SHP77 treated with DMSO at 0.1 percent for 48 hours (cell line): ENCODE data around the gene VAV3.

Experiments used
- DNase-seq: peaks from one replicate; lab custom pipeline; 2025; lab: John Stamatoyannopoulos, UW

The VAV3 gene

GRCh38 chr1:107637101-107637500, 327.9 kb downstream of the VAV3 start:
- no peak for DNase-seq

GRCh38 chr1:107633596-107633995, 331.4 kb downstream of the VAV3 start:
- DNase-seq: no peak

GRCh38 chr1:107626073-107626796, 338.7 kb downstream of the VAV3 start:
- DNase-seq: no peak

- DNase-seq: no peak
These were observed 339.5 kb downstream of the VAV3 start for GRCh38 chr1:107625405-107626029.

DNA sequence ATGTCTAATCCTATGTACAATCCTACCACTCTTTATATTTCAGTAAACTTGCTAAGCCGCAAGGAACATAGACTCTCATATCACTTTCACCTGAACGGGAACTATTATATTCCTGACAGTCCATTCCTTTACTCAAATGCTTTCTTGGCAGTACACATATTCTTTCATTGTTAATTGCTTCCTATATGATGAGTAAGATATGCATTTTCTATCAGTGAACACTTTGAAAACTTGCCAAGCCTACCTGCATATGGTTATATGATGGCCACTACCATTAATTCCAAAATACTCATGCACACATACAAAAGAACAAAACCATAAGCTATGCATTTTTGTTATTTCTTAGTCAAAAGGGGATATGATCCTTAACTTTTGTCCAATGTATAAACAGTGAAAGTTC, 341.5 kb downstream of the VAV3 start:
- DNase-seq: no peak

DNA sequence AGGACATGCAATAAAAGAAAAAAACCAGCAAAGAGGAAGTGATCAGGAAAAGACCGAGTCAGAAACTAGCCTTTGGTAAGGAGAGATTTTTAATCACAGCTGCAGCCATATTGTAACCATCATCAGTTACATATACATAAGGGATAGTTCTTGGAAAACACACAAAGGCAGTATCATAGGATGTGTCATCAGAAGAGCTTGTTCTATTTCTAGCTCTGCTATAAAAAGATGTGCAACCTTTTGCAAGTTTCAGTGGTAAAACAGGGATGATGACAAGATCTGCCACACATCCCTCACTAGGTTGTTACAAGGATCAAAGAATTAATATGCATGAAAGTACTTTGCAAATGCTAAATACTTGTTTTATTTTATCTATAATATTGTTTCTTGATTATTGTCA, 342.0 kb downstream of the VAV3 start:
- DNase-seq: no peak

DNA sequence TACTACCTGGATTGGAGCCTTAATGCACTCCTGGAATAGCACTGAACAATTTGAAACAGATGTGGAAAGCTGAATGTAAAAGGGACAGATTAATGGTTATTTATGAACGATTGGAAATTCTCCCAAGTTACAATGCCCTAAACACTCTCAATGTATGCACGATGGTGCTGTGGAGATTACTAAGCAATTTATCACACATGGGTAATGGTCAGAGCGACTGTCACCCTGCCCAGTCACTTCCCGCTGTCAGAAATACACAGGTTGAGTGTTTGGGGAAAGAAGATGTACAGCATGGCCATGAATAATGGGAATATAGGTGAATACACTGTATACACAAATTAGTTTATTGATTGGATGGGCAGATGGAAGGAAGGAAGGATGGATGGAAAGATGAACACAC, 342.4 kb downstream of the VAV3 start:
- DNase-seq: no peak

DNA sequence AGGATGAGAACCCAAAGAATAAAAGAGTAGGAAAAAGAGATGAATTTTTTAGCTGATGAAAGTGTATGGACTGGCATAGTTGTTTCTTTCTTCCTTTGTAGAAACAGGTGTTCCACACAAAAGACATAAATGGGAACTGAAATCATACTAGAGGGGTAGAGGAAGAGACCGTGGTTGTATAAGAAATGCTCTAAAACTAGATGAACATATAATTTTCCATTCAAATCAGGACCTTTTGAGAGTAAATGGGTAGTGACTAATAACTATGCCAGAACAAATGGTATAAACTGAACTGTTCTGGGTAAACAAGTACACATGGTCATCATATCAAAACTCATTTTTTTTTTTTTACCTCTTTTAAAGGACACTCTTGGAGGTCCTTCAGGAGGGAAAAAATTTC, 344.2 kb downstream of the VAV3 start:
- DNase-seq: no peak

DNA sequence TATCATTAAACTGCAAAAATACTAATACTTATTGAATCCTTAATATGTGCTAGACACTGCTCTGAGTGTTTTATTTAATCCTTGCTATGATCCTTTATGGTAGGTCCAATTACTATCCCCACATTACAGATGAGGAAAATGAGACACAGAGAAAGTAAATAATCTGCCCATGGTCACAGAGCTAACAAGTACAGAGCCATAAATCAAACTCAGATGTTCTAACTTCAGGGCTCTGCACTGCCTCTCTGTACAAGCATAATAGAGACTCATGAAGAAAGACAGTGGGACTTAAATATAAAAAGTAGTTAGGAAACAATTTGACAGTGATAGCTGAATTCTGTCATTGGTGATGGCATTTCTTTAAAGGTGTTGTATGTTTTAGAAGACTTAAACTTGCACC, 346.4 kb downstream of the VAV3 start:
- DNase-seq: no peak

DNA sequence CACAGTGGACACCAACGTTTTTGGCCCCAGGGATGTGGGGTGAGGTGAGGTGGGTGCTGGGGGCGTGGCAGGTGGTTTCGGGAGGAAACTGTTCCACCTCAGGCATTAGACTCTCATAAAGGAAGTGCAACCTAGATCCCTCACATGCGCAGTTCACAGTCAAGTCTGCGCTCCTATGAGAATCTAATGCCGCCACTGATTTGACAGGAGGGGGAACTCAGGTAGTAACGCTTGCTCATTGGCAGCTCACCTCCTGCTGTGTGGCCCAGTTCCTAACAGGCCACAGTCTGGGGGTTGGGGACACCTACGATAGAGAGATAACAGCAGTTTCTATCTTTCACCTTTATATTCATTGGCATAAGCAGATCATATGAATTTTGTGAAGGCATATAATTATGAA, 347.1 kb downstream of the VAV3 start:
- DNase-seq: no peak

DNA sequence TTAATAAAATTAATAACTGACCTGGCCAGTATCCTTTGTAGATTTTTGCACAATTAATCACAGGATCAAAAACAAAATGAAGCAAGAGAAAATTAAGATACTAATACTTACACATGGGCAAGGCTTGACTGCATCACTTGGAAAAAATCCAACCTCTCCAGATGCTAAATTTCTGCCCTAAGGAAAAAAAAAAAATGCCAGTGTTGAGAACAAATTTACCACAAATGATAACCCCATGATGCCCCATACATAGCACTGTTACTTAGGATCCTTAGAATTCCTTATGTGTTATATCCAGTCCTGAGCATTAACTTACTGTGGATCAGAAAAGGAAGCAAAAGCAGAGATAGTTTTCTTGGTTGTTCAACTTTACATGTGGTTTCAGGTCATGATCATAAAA, 347.5 kb downstream of the VAV3 start:
- no peak for DNase-seq

- no peak for DNase-seq
These were observed 355.2 kb downstream of the VAV3 start for GRCh38 chr1:107609808-107610207.

DNA sequence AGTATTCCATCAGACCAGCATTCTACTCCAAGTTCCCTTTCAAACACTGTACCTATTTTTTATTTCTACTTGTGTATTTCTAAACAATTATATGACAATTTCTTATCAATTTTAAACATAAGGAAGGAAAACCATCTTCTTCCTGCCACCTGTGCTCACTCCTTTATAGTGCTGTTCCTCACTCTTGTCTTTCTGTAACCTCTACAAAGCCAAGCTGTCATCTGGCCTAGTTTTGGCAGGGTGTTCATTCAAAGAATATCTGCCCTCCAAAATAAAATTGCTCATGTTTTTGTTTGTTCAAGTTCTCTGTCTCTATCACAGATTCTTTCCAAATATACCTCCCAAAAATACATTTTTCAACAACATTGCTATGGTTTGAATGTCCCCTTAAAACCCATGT, 360.2 kb downstream of the VAV3 start:
- no peak for DNase-seq

- DNase-seq: no peak
These were observed 364.3 kb downstream of the VAV3 start for GRCh38 chr1:107600607-107601160.

- no peak for DNase-seq
These were observed 365.8 kb downstream of the VAV3 start for GRCh38 chr1:107599220-107599619.

DNA sequence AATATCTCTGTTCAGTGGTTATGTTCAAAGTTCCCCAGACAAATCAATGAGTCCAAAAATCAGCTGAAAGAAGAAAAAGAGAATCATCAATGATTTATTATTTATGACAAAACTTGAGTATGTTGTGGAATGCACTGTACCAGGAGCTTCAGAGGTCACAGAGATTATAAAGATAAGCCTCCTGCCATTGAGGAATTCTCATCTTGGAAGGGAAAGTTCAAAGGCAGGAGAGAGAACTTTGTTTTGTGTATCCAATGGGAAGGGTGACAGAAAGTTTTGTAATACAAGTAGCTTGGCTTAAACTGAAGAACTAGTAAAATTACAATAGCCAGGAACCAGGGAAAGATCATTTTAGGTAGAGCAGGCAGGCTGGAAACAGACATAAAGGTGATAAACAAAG, 367.7 kb downstream of the VAV3 start:
- no peak for DNase-seq

- DNase-seq: no peak
These were observed 370.4 kb downstream of the VAV3 start for GRCh38 chr1:107594536-107594935.

DNA sequence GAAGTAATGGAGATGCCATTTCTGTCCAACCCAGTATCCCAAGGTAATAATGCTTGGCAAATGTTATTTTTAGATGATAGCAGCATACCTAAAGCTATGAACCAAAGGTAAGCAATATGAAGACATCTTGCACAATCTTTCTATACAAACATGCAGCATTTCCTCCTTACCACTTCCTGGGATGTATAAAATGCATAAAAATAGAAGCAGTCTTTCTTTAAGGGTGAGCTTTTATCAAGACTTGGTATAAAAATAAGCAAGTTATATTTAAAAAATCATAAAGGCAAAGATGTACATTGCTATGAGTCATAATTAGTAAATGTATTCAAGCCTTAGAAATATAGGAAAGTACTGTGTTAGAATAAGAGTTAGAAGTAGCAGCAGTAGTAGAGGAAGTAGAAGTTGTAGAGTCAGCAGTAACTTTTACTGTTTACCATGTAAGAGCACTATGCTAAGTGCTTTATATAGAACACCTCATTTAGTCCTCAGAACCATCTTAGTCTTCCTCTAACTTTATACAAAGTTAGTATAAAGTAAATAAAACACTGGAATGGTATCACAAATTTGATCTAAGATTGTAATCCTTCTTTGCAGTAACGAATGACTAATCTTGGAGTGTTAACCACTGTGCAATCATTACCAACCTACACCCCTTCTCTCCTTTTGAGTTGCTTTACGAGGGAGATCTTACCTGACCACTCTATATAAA, 371.3 kb downstream of the VAV3 start:
- no peak for DNase-seq

DNA sequence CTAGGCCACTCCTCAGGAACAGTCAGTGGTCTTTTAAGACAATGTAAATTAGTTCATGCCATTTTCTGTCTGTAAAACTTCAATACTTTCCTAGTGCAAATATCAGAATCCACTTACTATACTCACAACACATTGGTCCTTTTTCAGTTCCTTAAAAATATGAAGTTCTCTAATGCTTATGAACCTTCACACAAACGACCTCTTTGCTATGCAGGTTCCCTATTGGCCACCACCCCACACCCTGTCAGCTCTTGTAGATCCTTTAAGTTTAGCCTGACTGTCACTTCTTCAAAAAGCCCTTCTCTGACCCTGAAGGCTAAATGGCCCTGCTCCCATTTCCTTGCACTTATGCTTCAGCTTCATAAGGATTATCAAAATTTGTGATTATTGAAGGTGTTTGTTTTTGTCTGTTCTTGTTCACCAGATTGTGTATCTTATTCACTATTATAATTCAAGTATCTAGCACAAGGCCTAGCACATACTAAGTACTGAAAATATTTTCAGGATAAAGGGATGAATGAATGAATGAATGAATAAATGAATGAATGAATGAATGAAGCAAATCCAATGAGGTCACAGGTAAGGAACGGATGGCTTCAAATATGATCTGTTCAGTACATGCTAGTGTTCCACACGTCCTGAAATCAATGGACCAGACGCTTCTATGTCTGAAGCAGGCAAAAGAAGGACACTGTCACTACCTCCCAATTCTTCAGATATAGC, 373.9 kb downstream of the VAV3 start:
- DNase-seq: no peak

GRCh38 chr1:107590087-107590486, 374.9 kb downstream of the VAV3 start:
- no peak for DNase-seq

- no peak for DNase-seq
These were observed 376.7 kb downstream of the VAV3 start for GRCh38 chr1:107588321-107588720.

GRCh38 chr1:107575226-107575625, 389.8 kb downstream of the VAV3 start:
- no peak for DNase-seq
